Uterus (tissue), 4 donors: Measurements from ENCODE around the gene HDAC4. TPM values are rescaled to one million over a fixed set of nuclear protein-coding genes. Genes with fewer than 3 reads are reported as not detected.

Experiments
- DNase-seq, 2 donors: peaks; one replicate each; pipeline ENCODE4 v3.0.0-alpha.2; 2019 to 2020
- H3K27ac ChIP-seq, 2 donors: fragments of 200-600 bp; sonication (generic); 1 replicate in 1 of 2; 2 replicates in 1 of 2; pipeline ENCODE4 v1.5.1; 2016 to 2018
- H3K27me3 ChIP-seq, 2 donors: fragments of 200-600 bp; sonication (generic); one replicate each; pipeline ENCODE4 v1.5.1; 2018 to 2019; ENCODE audit warnings: control low read depth in 1 of 2
- H3K36me3 ChIP-seq, 2 donors: fragments of 200-600 bp; sonication (generic); one replicate each; pipeline ENCODE4 v1.5.1; 2019; ENCODE audit warnings: control low read depth in 1 of 2
- H3K4me1 ChIP-seq, 2 donors: fragments of 200-600 bp; sonication (generic); one replicate each; pipeline ENCODE4 v1.5.1; 2018 to 2019; ENCODE audit warnings: control low read depth in 1 of 2
- H3K4me3 ChIP-seq, 2 donors: fragments of 200-600 bp; sonication (generic); 1 replicate in 1 of 2; 2 replicates in 1 of 2; pipeline ENCODE4 v1.5.1; 2018 to 2019; ENCODE audit warnings: mild to moderate bottlenecking in 1 of 2
- H3K9me3 ChIP-seq, 2 donors: fragments of 200-600 bp; sonication (generic); one replicate each; pipeline ENCODE4 v1.5.1; 2019; ENCODE audit warnings: control low read depth in 1 of 2
- POLR2A ChIP-seq, 2 donors: fragments of 450-650 bp; IDR thresholded peaks; one replicate each; pipeline ENCODE4 v1.6.1; 2016; ENCODE audit warnings: antibody characterized with exemption in 2 of 2, mild to moderate bottlenecking in 1 of 2, moderate library complexity in 1 of 2
- intact Hi-C: fragments of 100-400 bp; cut with DNase I; formaldehyde crosslinking; loops from one replicate; pipeline ENCODE4 v1.15.1; 2023; ENCODE audit warnings: low total_unique reads
- total RNA-seq, 4 donors: library from RNA; depleted of rRNA in 3 of 4; stranded (reverse); fragments of >200 nt in 3 of 4; gene quantifications; one replicate each; pipeline versions ENCODE4 v1.1.0 to v1.2.4, GENCODE V29; 2014 to 2023
- TF ChIP-seq, protein P1 (sequence below), 4 experiments: fragments of 200-600 bp in 2 of 4; fragments of 450-650 bp in 2 of 4; sonication (generic) in 2 of 4; IDR thresholded peaks; one replicate each; pipeline ENCODE4 v1.5.1; 2016 to 2019; ENCODE audit warnings: antibody characterized with exemption in 4 of 4, mild to moderate bottlenecking in 2 of 4, moderate library complexity in 1 of 4
- donor health status: DM: yes; HTN: yes; CAD: no.

HDAC4 gene
- total RNA-seq, 4 donors from 2014 or later: 42.1 to 91.5 (median 73.4) TPM

DNA sequence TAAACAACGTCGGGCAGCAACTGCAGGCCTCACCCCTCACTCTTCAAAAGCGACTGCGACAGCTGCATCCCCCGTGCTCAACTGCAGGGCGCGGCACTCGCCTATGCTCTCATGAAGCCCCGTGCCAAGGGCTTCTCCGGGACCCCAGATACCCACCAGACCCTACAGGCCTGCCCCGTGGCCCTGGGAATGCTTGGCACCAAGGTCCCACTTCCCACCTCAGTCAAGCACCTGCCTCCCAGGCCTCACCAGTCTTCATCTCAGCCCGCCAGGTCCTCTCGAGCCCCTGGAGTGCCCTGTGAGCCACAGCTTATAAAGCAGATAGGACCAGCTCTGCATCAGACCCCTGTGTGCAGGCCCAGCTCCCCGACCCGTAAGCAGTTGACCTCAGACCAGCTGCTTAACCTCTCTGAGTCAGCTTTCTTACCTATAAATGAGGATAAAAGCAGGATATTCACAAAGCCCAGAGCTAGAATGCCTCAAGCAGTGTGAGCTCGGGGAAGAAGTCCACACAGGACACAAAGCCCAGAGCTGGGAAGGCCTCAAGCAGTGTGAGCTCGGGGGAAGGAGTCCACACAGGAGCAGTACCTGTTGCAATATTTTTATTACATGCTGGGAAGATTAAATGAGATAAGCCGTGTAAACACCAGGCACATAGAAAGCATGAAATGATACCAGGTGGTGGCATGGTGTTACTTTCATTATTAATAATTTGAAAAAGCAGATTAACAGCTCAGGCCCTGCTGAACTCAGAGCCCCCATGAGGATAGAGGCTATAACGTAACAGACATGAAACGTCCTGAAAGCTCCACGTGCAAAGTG, 96.9 kb downstream of the HDAC4 start:
- Histone ChIP-seq H3K9me3 (no peaks in the 10 kb centered on the region), H3K27me3 (no peaks in the 10 kb centered on the region), H3K4me3 (no peak overlapping the region), H3K27ac (peak overlapping the region; percentile 20 to 26), H3K4me1 (peaks cover 5 to 14% of the 10 kb centered on the region in 2 donors), H3K36me3 (no peaks in the 10 kb centered on the region)
- intact Hi-C loops: no loop called here
- TF ChIP-seq, protein P1, sequence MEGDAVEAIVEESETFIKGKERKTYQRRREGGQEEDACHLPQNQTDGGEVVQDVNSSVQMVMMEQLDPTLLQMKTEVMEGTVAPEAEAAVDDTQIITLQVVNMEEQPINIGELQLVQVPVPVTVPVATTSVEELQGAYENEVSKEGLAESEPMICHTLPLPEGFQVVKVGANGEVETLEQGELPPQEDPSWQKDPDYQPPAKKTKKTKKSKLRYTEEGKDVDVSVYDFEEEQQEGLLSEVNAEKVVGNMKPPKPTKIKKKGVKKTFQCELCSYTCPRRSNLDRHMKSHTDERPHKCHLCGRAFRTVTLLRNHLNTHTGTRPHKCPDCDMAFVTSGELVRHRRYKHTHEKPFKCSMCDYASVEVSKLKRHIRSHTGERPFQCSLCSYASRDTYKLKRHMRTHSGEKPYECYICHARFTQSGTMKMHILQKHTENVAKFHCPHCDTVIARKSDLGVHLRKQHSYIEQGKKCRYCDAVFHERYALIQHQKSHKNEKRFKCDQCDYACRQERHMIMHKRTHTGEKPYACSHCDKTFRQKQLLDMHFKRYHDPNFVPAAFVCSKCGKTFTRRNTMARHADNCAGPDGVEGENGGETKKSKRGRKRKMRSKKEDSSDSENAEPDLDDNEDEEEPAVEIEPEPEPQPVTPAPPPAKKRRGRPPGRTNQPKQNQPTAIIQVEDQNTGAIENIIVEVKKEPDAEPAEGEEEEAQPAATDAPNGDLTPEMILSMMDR (IDR thresholded peaks at IDR 0.05): no peak
- no peak for TF ChIP-seq POLR2A (IDR thresholded peaks at IDR 0.05)
- DNase-seq: peak; percentile 13

DNA sequence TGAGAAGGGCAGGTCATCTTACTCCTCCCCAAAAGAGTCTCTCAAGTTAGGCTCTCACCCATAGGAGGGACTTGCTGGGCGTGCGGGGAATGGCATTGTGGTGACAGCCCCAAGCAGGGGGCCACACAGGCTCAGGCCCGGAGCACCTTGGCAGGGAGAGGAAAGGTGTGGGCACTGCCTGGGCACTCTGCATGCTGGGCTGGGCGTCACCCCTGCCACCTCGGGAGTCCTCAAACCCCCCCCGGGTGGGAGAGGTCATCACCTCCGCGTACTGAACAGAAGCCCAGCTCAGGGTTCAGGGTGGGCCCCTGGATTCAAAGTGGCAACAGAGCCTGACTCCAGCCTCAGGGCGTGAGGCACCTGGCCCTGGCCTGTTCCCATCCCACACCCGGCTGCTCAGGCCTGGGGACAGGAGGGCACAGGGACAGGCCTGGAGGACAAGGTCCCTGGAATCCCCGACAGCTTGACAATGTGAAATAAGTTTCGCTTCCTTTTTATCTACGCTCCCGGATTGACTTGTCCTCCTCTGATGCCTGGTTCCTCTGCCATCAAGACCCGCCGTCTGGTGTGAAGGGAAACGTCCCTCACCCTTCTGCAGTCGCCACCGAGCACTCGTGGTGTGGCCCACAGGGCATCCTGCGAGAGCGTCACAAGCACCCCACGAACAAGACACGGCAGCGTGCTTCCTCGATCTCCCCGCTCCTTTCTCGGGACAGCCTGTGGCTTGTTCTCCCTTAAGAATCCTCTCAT, 97.8 kb downstream of the HDAC4 start:
- intact Hi-C loops: no loop called here
- H3K27me3 ChIP-seq: no peaks in the 10 kb centered on the region
- H3K4me1 ChIP-seq: peaks cover 5 to 14% of the 10 kb centered on the region in 2 donors
- no peaks in the 10 kb centered on the region for H3K9me3 ChIP-seq
- TF ChIP-seq POLR2A (IDR thresholded peaks at IDR 0.05): no peak
- TF ChIP-seq, protein P1 (IDR thresholded peaks at IDR 0.05): no peak
- H3K36me3 ChIP-seq: no peaks in the 10 kb centered on the region
- peak overlapping the region in 1 of 2 donors; percentile 13 for H3K27ac ChIP-seq
- DNase-seq: peak; percentile 18 to 19
- H3K4me3 ChIP-seq: no peak overlapping the region

DNA sequence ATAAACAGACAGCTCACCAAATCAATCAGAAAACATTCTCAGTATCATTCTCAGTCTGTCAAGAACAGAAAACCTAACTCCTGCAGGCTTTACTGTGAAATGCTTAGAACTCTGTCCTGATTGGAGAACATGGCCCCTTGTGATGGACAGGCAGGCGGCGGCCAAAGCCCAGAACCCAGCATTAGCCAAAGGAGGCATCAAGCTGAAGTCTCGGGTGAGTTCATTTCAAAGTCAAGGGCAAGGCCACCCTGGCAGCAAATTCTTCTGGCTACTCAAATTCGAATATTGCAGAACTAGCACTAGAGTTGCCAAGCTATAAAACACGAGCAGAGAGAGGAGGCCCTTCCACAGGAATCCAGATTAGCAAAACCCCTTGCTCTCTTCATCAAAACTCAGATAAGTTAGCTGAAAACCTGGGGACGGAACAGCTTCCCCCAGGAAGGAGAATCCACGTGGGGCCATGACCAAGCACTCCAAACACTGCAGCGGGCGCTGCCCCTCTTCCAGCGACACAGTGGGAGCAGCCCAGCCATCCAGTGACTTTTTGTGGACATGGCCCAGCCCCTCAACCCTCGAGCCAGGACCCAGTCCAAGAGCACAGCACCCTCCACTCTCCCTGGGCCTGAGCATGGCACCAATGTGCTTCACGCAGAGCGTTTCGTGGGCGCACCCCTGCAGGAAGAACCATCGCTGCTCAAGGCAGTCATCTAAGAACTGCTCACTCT, 98.6 kb downstream of the HDAC4 start:
- peak; percentile 15 to 34 for DNase-seq
- TF ChIP-seq, protein P1 (IDR thresholded peaks at IDR 0.05): no peak
- no peak for TF ChIP-seq POLR2A (IDR thresholded peaks at IDR 0.05)
- intact Hi-C loops: no loop called here
- Histone ChIP-seq H3K9me3 (no peaks in the 10 kb centered on the region), H3K36me3 (no peaks in the 10 kb centered on the region), H3K4me1 (peaks cover 5 to 14% of the 10 kb centered on the region in 2 donors), H3K27ac (peak overlapping the region; percentile 12 to 13), H3K4me3 (no peak overlapping the region), H3K27me3 (no peaks in the 10 kb centered on the region)

DNA sequence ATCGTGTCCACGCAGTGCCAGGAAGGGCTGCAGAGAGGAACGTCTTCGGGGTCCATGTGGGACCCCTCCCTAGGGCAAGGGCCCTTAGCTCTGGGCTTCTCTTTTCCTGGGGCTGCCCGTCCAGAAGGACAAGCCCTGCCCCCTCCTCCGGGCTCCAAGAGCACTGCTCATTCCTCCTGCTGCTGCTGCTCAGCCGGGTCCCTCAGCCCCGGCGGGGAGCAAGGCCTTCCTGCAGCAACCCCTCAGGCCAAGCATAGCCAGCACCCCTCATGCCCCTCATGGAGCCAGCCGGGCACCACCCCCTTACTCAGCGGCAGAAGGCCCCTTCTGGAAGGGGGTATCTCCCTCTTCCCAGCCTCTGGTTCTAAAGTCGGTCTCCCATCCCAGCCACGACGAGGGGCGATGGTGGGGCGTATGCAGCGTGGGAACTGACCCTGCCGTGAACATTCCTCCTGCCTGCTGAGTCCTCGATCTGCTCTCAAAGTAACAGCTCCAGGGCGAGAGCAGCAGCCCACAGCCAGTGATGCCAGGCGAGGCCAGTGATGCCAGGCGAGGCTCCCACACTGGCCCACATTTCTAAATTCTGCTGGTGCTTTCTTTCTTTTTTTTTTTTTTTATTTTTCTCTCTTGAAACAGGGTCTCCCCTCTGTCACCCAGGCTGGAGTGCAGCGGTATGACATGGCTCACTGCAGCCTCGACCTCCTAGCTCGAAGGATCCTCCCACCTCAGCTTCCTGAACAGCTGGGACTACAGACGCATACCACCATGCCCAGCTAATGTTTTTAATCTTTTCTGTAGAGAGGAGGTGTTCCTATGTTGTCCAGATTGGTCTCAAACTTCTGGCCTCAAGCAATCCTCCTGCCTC, 99.7 kb downstream of the HDAC4 start:
- DNase-seq: peak; percentile 9 to 14
- no peaks in the 10 kb centered on the region for H3K27me3 ChIP-seq
- intact Hi-C loops: no loop called here
- no peak overlapping the region for H3K27ac ChIP-seq
- TF ChIP-seq POLR2A (IDR thresholded peaks at IDR 0.05): no peak
- TF ChIP-seq, protein P1 (IDR thresholded peaks at IDR 0.05): no peak
- H3K4me3 ChIP-seq: no peak overlapping the region
- no peaks in the 10 kb centered on the region for H3K9me3 ChIP-seq
- peaks cover 0 to 14% of the 10 kb centered on the region in 2 donors for H3K4me1 ChIP-seq
- no peaks in the 10 kb centered on the region for H3K36me3 ChIP-seq
